Right forelimb (tissue), 1 donor: Measurements from ENCODE around the gene AFG3L2.
A peak's percentile ranks its signal among the peaks of the same experiment; 100 is the strongest.

Experiments used
- DNase-seq: peaks from one replicate; pipeline ENCODE4 v3.0.0-alpha.2; 2018

Gene AFG3L2

DNA sequence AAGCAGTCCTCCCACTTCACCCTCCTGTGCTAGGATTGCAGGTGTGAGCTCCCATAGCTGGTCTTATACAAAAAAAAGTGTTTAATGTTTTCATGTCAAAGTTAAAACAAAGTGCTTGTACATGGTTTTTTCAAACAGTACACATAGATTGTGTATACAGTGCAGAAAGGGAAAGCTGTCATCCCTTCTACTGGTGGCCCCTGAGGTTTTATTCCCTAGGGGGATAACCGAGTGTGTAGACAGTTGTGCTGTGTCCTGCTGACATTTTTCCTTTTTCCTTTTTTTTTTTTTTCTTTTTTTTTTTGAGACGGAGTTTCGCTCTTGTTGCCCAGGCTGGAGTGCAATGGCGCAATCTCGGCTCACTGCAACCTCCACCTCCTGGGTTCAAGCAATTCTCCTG, 58.2 kb downstream of the AFG3L2 start:
- DNase-seq, result no peak

DNA sequence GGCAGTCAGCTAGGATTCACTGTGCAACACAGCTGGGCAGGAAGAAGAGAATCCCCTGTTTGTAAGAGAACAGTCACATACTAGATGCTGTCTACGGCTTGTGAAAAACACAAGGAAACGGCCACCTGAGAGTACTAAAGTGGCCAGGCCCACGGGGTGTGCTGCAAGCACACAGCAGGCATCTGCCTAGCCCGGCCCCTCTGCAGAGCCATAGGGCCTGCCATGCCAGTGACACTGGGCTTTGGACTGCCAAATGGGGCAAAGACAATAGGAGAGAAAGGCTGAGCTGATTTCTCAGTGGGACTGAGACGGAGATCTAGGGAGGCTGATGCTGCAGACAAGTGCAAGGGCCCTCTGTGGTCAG, 58.7 kb downstream of the AFG3L2 start:
- DNase-seq, result no peak

DNA sequence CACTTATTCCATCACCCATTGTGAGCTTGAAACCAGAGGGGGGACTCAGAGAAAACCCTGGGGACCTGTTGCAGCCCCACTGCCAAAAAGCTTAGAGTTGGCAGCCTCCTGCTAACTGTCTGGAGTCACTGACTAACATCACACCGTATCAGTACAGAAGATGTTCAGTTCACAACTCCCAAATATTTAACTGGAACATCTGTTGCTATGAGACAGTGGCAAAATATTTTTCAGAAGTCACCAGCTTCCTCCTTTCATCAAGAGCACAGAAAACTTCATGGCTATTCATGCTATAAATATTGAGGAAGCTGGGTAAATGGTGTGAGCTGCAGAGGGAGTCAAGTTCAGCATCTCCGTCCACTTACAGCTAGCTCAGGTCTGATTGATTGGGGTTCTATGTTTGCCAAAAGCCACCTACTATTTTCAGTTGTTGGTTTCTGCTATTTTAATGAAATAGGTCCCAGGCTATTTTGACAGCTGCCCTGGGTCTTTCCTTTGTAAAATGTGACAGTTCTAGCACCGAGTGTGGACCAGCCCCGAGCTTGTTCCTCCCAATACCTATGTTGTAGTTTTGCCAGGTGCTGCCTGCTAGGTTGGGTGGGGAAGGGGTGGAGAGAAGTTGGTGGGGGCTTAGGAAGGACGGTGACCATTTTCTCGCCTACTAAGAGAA, 59.2 kb downstream of the AFG3L2 start:
- DNase-seq, result no peak

DNA sequence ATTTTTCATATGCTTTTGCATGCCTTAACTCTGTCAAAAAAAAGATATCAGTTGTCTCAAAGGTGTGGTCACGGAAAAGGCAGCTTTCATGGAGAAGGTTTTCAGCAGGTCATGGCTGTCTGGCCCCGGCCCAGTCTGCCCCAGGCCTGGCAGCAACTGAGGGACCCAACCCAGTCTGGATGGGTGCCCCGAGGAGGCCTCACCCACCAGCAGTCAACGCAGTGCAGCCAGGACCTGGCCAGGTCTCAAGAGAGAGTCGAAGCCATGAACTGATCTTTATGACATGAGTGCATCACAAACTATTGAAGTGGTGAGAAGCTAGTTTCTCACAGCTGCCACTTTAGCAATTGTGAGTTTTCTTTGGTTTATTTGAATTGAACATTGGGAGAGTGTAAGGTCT, 61.1 kb downstream of the AFG3L2 start:
- no peak for DNase-seq

DNA sequence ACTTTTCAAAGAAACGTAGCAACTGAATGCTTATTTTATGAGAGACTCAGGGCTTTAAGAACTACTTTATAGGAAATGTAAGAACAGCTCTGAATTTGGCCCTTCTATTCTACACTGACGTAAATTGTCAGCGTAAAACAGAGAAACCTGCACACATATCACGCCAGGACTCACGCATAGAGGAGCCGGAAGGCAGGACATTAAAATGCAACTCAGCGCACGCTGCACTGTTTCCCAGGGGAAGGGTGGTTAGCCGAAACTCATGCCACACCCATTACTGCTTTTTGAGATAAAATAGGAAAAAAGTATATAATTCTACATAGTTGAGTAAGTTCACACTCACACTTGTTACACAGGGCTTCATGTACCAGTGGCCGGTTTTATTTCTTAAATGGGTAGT, 61.5 kb downstream of the AFG3L2 start:
- DNase-seq, result no peak

DNA sequence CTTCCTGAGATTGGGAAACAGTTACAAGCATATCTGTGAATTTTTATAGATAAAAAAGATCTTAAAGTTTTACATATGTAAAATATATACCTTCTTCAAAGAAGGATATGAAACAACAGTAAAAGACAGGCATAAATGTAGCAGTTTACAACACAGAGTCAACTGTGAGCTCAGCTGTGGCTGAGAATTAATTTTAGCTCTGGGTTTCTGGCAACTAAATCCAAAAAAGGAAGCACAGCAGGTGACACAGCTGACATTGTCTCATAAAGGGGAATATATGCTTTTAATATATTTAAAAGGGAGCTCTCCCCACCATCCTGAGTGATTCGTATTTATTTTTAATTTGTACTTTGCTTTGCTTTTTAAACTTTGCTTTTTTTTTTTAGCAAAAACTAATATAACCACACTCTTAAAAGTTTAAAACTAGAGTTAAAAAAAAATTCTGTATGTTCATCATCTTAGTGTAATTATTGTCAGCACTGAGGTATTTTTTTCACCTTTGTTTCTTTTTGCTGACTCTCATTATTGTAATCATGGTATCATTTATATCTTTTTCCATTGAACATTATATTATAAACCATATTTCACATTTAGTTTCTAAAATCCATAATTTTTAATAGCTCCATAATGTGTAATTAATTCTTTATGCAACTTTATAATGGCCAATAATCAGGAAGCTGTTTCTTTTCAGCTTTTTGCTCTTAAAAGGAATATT, 62.3 kb downstream of the AFG3L2 start:
- no peak for DNase-seq

DNA sequence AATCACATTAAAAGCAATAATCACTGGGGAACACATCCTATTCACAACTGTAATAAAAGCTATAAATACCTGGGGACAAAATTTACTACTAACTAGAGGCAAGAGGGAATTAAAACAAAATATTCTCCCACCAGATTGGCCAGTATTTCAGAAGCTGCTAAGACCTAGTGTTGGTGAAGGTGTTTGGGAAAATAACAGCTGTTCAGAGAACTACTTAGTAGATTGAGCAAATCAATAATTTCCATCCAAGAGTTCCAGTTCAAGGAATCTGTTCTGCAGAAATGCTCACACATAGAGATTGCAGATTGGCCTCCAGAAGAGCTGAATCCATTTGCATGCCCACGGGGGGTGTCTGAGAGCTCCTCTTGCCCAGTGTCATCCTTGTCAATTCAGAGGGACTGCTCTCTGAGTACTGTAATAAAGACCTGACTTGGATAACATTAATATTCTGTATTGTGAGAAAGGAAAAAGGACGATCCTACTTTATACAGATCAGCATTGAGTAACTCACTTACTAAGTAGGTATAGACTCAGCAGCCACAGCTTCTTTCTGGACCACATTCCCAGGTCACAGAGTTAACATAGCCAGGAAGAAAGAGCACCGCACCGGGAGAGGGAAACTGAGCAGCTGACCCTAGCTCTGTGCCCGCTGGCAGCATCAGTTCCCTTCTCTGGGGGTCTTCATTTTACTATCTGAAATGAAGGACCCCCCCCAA, 63.3 kb downstream of the AFG3L2 start:
- no peak for DNase-seq

DNA sequence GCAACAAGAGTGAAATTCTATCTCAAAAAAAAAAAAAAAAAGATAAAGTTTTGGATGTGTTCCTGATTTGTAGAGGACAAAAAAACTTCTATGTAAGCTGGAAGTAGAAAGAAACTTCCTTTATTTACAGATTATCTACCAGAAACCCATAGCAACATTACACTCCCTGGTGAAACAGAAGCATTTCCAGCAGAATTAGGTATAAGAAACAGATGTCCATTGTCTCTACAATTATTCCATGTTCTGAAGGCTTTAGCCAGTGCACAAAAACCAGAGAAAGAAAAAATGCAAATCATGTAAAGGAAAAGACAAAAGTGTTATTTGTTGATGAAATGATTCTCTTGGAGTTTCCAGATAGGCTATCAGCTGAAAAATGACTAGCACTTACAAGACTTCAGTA, 64.1 kb downstream of the AFG3L2 start:
- DNase-seq, result no peak

DNA sequence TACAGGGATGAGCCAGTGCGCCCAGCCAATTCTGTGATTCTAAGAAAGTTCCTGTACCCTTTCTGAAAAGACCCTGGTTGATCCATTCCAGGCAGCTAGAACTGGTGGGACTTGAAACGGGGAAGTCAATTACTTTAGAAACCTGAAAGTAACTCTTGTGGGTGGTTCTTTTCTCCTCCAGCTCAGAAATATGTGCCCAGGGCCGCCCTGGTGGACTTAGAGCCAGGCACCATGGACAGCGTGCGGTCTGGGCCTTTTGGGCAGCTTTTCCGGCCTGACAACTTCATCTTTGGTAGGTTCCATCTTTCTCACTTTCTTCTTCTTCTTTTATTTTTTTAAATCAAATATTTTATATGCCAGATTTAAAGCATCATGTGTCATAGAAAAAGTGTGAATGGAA, 66.3 kb downstream of the AFG3L2 start:
- DNase-seq, result no peak

DNA sequence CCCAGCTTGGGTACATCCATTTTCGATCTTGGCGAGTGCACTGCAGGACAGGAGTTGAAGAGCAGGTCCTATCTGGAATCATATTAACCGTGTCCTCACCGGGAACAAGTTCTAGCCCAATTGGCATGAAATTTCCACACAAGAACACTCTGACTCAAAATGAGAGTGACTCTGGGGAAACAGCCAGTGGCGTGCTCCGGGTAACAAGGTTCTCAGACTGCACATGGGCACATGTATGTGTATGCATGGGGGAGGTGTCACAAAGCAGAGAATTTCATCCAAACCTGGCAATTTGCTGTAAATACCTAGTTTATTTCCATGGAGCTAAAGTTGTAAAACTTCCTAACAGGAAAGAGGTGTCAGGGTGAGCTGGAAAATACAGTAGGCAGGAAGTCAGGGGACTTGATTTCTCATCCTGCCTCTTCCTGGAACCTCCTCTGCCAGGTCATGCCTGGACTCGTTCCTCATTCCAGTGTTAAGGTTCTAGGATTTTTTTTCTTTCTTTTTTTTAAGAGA, 67.3 kb downstream of the AFG3L2 start:
- DNase-seq, result no peak

DNA sequence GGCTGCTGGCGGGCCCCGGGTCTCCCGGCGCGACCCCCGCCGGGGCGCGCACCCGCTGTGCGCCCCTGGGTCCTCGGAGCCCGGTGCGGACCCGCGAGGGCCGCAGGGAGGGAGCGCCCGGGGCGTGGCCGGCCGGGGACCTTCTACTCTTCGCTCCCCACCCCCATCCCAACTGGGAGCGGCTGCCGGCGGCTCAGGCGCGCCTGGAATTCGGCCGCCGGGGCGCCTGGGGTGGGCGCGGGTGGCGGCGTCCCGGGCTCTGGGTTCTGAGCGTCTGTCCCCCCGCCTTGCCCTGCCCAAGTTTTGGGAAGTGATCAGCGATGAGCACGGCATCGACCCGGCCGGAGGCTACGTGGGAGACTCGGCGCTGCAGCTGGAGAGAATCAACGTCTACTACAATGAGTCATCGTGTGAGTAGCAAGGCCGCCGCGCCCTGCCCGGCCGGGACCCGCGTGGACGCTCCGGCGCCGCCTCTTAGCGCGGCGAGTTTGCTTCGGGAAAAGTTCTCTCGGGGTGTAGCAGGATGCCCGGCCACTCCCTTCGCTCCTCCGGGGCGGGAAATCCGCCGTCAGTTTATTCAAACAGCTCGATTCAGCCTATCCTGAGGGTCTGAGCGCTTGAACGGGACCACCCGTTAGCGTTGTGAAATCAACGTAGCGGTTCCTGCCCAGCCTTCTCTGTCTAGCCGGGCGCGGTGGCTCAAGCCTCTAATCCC, 68.5 kb downstream of the AFG3L2 start:
- peak; percentile 86 for DNase-seq

DNA sequence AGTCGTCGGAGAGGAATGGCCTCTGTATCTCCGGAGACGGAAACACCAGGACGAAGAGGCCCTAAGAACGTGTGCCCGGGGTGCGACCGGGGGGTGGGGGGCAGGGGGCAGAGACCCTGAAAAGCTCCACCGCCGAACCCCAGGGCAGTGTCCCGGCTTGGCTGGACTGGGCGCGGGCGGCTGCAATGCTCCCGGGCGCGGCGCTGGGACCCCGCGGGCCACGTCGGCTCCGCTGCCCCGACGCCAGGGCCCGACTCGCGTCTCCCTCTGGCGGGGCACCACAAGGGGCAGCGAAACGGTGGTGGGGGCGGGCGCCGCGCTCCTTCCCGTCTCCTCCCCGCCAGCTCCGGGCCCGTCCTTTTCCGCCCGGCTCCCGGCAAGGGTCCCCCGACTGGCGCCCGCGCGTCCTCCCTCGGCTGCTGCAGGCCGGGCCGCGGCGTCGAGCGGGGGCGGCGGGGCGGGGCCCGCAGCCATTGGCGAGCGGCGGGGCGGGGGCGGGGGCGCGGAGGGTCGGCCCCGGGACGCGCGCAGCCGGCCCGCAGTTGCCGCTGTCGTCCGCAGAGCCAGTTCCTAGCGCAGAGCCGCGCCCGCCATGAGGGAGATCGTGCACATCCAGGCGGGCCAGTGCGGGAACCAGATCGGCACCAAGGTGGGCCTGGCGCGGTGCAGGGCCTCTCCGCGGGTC, 69.2 kb downstream of the AFG3L2 start, which contains the start of gene TUBB6:
Gene TUBB6, plus strand, starts transcription at position 541 of the 685 bp plus-strand sequence. Its CDS starts 52 bp downstream, at position 593.
- DNase-seq, result peak; percentile 89

DNA sequence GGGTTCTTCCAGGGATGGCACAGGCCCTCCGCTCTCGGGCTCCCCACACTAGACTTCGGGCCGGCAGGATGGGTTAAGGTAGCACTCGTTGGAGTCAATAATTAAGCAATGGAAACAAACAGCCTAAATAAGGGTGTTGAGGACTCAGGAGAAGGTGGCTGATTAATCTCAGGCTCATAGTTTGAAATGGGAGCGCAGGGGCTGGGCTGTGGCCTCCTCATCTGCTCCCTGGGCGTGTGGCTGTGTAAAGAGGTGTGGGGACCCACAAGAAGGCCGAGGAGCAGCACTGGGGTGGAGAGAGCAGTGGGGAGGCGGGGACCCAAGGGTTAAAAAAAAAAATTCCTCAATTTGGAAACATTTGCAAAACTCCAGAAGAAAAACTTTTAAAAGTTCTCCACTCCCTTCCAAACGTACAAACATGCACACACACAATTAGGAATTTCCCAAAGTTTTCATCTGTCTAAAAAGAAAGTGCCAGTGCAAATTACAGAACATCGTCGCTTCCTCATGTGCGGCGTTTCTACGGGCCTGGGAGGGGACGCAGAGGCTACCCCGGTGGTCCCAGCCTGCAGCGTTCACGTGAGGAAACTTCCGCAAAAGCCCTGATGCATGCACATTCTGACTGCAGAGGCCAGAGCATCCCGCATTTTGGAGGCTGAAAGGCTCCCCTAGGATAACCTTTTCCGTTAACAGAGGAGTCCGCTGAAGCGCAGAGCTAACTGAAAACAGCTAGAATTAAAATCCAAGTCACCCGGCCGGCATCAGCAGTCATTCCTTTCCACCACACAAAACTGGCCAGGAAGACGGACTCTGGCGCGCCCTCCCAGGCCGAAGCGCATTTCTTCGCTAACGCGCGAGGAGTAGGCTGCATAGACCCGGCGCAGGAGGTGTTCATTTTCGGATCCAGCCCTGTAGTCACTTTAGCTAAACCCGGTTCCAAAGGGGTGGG, 70.0 kb downstream of the AFG3L2 start:
- DNase-seq, result peak; percentile 83

DNA sequence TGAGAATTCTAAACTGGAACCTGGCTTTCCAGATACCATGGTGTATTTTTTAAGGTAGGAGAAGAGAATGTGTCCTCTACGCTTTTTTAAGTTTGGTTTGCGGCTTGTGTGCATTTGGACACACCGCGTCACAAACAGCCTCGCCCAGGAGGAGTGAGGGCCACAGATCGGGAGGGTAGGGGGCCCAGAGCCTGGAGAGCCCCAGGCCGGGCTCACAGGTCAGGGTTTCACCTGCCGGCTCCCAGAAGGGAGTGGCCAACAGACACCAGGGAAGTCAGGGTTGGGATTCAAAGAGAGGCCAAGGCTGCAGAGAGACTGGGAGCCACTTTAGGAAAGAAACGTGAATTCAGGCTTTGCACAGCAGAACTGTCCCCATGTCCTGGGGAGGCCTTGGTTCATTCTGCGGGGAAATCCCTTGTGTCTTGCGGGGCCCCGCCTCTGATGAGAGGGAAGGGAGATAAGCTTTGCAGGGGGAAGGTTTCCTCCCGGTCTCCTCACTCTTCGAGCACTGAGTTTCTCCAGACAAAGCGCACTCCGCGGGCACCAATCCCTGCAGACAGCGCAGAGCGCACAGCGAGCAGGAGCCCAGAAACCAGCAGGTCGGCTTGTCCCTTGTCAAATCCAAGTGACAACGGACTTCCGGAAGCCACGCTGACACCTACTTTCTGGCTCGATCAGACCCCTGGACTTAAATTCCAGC, 70.9 kb downstream of the AFG3L2 start:
- no peak for DNase-seq

DNA sequence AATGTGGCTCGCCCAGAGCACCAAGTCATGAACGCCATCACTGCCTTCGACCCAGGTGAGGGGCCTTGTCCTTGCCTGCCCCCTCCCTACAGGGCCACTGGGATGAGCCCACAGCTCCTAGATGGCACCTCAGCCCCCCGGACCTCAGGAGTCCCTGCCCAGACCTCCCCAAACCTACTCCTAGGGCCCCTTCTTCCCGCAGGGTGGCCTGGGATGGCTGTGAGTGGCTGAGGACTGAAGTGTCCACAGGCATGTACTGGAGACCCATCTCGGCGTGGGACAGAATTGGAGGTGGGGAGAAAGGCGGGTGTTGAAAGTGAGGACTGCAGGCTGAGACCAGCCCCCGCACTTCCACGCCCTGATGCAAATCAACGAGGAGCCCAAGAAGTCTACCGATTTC, 71.8 kb downstream of the AFG3L2 start:
- DNase-seq, result no peak

DNA sequence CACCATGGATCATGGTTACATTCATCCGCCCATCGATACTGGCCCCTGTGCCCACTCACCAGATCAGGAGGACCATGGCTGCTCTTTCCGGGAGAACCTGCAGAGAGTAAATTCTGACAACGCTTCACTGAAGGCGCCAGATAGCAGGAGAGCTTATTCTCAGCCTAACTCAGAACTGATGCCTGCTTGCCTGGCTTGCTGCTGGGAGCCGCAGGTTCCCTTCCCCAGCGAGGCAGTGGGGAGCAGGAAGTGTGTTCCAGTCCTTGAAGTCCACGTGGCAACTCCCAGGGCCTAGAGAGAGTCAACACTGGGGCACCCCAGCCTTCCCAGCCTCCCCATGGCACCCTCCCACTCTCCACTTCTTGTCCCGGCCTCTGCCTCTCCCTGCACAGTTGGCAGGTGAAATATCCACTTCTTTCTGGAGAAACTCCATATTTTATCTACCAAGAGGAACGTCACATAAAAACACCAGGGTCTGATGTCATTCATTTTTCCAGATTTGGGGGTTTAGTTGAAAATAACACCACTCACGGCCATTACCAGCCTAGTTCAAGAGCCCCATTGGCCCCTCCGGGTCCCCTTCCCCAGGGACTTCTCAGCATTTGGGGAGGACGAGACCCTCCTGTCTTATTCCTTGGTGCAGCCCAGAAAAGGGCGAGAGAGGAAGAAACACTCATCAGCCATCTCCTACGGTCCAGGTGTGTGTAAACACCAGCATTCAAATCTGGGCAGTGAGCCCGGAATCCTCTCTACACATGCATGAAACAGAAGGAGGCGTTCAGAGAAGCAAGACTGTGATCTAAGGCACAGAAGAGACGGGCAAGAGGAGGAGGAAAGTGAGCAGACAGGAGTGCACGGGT, 72.4 kb downstream of the AFG3L2 start:
- DNase-seq, result no peak

DNA sequence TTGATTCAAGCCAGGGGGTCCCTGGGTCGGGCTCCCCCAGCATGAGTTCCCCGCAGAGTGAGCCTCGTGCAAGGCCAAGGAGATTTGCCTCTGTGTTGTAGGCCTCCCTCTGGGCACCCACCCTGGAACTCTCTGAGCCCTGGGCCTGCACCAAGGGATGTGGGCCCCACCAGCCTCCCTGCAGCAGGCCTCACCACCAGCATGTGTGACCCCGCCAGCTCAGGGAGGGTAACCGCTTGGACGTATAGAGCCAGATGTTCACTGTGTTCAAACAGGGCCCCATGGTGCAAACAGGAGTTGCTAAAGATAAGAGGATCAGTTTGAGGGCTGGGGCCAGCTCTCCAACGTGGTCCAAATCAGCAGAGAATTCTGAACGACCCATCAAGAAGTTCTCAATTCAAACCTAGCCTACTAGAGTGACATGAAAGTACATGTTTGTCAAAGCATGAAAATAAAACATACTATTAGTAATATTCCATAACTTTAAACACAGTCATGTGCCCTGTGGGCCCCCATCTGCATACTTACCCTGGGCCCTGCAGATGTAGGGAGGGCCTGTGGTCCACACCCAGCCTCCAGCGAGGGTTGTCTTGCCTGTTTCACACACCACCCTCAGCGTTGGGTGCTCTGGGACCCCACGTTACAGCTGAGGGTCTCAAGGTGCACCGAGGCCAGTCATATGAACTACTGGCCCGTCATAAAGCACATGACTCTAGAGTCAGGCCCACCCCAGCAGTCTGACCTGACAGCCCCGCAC, 74.5 kb downstream of the AFG3L2 start:
- DNase-seq, result no peak

DNA sequence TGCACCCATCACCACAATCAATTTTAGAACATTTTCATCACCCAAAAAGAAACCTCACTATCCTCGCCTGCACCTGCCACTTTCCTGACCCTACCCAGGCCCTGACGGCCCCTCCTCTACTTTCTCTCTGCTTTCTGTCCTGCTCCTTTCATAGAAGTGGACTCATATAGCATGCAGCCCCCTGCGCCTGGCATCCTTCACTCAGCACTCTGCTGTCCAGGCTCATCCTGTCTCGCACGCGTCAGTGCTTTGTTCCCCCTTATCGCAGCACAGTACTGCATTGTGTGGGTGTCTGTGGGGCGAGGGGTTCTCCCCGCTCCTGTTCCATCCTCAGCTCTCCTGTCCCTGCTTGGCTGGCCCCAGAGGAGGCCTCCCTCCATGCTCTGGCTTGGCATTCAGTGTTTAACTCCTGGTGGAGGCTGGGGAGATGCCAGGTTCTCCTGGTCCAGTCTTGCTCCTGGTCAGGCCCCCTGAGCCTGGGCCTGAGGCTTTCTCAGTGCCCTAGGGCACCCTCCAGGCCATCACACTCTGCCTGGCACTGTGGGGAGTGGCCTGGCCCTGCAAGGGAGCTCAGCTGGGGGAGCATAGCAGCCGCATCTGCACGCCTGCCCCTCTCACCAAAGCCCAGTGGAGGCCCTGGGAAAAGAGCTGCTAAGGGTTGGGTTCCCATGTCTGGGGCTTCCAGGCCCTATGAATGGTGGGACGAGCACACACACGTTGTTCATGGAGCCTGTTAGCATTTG, 75.6 kb downstream of the AFG3L2 start:
- no peak for DNase-seq
